ENCODE data around the gene SLC29A1. TPM values are rescaled to one million over a fixed set of nuclear protein-coding genes. Genes with fewer than 3 reads are reported as not detected.
A peak's percentile ranks its signal among the peaks of the same experiment; 100 is the strongest.

The SLC29A1 gene
- total RNA-seq, 4 donors from 2014 or later, result 39.7 to 83.3 (median 55.8) TPM

DNA sequence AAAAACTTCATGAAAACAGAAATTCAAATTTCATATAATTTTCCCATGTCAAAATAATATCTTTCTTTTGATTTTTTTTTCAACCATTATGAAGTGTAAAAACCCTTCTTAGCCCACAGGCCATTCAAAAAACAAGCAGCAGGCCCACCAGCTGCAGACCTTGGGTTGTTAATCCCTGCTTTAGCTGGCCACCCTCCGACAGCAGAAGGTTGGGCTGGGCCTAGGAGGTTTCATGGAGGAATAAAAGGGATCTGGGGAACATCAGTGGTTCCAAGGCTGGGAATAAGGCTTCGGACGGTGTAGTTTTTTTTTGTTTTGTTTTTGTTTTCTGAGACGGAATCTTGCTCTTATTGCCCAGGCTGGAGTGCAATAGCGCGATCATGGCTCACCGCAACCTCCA is 19.9 kb downstream of the SLC29A1 start:
- Histone ChIP-seq H3K27me3 (no peaks in the 10 kb centered on the region), H3K4me3 (replicated peaks in 1 of 3) (no peak overlapping the region), H3K27ac (no peak overlapping the region), H3K4me1 (peaks cover 4 to 9% of the 10 kb centered on the region in 2 donors), H3K9me3 (no peaks in the 10 kb centered on the region), H3K36me3 (no peaks in the 10 kb centered on the region)
- 90 to 94% methylated on average over 7 of the region's 7 CpGs for WGBS, 2 donors
- TF ChIP-seq, protein P1, sequence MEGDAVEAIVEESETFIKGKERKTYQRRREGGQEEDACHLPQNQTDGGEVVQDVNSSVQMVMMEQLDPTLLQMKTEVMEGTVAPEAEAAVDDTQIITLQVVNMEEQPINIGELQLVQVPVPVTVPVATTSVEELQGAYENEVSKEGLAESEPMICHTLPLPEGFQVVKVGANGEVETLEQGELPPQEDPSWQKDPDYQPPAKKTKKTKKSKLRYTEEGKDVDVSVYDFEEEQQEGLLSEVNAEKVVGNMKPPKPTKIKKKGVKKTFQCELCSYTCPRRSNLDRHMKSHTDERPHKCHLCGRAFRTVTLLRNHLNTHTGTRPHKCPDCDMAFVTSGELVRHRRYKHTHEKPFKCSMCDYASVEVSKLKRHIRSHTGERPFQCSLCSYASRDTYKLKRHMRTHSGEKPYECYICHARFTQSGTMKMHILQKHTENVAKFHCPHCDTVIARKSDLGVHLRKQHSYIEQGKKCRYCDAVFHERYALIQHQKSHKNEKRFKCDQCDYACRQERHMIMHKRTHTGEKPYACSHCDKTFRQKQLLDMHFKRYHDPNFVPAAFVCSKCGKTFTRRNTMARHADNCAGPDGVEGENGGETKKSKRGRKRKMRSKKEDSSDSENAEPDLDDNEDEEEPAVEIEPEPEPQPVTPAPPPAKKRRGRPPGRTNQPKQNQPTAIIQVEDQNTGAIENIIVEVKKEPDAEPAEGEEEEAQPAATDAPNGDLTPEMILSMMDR (IDR thresholded peaks at IDR 0.05), result no peak
- no peak for TF ChIP-seq POLR2A (IDR thresholded peaks at IDR 0.05)
- intact Hi-C loops (cut with DNase I), result no loop called here
- no peak for DNase-seq

DNA sequence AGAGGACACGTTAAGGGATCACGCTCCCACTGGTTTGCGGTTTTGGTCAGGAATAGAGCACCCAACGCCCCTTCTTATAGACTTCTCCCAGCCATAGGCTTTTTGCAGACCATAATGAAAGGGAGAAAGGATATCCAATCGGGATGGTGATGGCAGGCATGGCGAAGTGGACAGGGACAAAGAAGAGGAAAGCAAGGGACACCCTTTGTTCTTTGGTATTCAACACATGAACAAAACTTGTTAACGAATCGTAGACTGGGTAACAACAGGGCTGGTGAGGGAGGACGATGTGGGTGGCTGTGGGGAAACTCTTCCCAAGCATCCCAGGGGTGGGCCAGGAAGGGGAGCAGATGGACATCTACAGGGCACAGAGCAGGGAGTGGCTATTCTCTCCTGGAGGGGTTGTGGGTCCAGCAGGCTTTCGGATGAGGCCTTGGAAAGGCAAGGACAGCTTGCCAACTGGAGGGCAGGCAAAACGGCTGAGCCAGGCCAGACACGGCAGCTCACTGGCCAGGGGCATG is 22.1 kb downstream of the SLC29A1 start:
- intact Hi-C loops (cut with DNase I), result no loop called here
- 65 to 75% methylated on average over 12 of the region's 12 CpGs for WGBS, 2 donors
- H3K4me1 ChIP-seq, result peaks cover 8 to 26% of the 10 kb centered on the region in 2 donors
- no peaks in the 10 kb centered on the region for H3K27me3 ChIP-seq
- peak overlapping the region in 1 of 3 donors; percentile 76 for H3K4me3 ChIP-seq (replicated peaks in 1 of 3)
- DNase-seq, result no peak
- no peaks in the 10 kb centered on the region for H3K9me3 ChIP-seq
- peaks cover 13 to 20% of the 10 kb centered on the region in 2 donors for H3K36me3 ChIP-seq
- H3K27ac ChIP-seq, result peak overlapping the region; percentile 98 to 100 (median 100)
- TF ChIP-seq, protein P1 (IDR thresholded peaks at IDR 0.05), result no peak
- TF ChIP-seq POLR2A (IDR thresholded peaks at IDR 0.05), result no peak

DNA sequence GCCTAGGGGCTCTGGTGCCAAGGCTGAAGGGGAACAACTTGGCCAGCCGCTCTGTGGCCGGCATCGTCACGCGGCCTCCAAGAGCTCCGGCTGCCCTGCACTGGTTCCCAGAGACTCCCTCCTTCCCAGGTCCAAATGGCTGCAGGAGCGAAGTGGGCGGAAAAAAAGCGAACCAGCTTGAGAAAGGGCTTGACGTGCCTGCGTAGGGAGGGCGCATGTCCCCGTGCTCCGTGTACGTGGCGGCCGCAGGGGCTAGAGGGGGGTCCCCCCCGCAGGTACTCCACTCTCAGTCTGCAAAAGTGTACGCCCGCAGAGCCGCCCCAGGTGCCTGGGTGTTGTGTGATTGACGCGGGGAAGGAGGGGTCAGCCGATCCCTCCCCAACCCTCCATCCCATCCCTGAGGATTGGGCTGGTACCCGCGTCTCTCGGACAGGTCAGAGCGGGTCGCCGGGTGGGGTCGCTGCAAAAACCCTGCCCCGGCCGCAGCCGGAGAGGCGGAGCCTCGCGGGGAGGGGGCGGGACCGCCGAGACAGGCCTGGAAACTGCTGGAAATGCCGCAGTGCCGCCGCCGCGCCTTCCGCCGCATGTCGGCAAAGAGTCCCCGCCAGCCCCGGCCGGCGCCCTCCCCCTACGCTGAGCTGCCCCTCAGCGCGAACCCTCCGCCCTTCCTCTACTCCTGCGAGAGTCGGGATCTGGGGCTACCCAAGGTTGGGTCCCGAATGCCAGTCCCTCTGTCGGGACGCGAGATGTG is 22.7 kb downstream of the SLC29A1 start:
- peak in 1 of 2 donors; percentile 88 for TF ChIP-seq POLR2A (IDR thresholded peaks at IDR 0.05)
- TF ChIP-seq, protein P1 (IDR thresholded peaks at IDR 0.05), result no peak
- intact Hi-C loops (cut with DNase I), result no loop called here
- 0 to 1% methylated on average over 6 to 11 of the region's 62 CpGs for whole genome bisulfite sequencing, 2 donors
- Histone ChIP-seq H3K4me1 (peaks cover 8 to 26% of the 10 kb centered on the region in 2 donors), H3K4me3 (replicated peaks in 1 of 3) (peak overlapping the region; percentile 33 to 76 (median 72)), H3K27ac (peak overlapping the region; percentile 98 to 100 (median 100)), H3K27me3 (no peaks in the 10 kb centered on the region), H3K9me3 (no peaks in the 10 kb centered on the region), H3K36me3 (peaks cover 20 to 26% of the 10 kb centered on the region in 2 donors)
- DNase-seq, result peak; percentile 96

DNA sequence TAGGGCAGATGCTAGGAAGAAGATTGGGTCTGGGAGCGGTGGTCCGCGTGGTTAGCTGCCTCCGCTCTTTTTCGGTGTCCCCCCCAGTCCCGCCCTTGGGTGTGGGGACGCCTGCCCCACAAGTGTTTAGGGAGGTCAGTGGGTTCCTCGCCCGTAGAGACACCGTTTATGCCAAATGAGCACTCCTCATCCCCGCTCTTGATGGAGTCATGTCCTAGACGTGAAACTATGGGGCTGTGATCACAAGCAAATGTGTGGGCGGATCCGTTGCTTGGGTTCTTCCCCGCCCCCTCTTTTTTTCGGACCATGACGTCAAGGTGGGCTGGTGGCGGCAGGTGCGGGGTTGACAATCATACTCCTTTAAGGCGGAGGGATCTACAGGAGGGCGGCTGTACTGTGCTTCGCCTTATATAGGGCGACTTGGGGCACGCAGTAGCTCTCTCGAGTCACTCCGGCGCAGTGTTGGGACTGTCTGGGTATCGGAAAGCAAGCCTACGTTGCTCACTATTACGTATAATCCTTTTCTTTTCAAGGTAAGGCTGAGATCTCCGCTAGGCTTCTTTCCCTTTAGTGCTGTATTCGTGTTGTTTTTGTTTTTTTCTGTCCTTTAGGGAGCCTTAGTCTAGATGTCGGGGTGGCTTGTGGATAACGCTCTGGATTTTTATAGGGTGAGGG is 23.4 kb downstream of the SLC29A1 start, which contains the start of gene HSP90AB1:
Gene HSP90AB1, plus strand, starts transcription at position 439 of the 675 bp plus-strand sequence. CDS start 1,529 bp downstream, outside the sequence.
- Histone ChIP-seq H3K36me3 (peaks cover 27 to 33% of the 10 kb centered on the region in 2 donors), H3K9me3 (no peaks in the 10 kb centered on the region), H3K4me1 (peaks cover 8 to 26% of the 10 kb centered on the region in 2 donors), H3K27me3 (no peaks in the 10 kb centered on the region), H3K27ac (peak within 1 kb of the TSS; percentile 98 to 100 (median 100)), H3K4me3 (replicated peaks in 1 of 3) (peak within 1 kb of the TSS; percentile 54 to 76 (median 72))
- intact Hi-C loops (cut with DNase I), result no loop called here
- DNase-seq, result peak; percentile 98
- TF ChIP-seq, protein P1 (IDR thresholded peaks at IDR 0.05), result no peak
- TF ChIP-seq POLR2A (IDR thresholded peaks at IDR 0.05), result peak; percentile 92 to 98
- WGBS, 2 donors, result 0% methylated on average over 20 to 30 of the region's 34 CpGs
